GM12891 (cell line): ENCODE data around the gene NMS.

Experiments used
- PAX5 ChIP-seq: IDR thresholded peaks from 2 replicates; pipeline ENCODE4 v1.6.1; 2011; ENCODE audit warnings: low read length, moderate library complexity, mild to moderate bottlenecking; ENCODE audit not compliant: insufficient read depth, severe bottlenecking
- POLR2A ChIP-seq: IDR thresholded peaks from 2 replicates; pipeline ENCODE4 v1.6.1; 2011; ENCODE audit warnings: low read depth, low read length, control low read depth
- POLR2AphosphoS5 ChIP-seq: IDR thresholded peaks from 2 replicates; pipeline ENCODE4 v1.6.1; 2011; ENCODE audit warnings: low read depth, low read length, control low read depth
- POU2F2 ChIP-seq: IDR thresholded peaks from 2 replicates; pipeline ENCODE4 v1.6.1; 2011; ENCODE audit warnings: low read depth, mild to moderate bottlenecking, control low read depth, low read length, moderate library complexity
- SPI1 ChIP-seq: IDR thresholded peaks from 2 replicates; pipeline ENCODE4 v1.6.1; 2011; ENCODE audit warnings: low read depth, low read length, control low read depth
- TAF1 ChIP-seq: IDR thresholded peaks from 2 replicates; pipeline ENCODE4 v1.6.1; 2011; ENCODE audit warnings: low read depth, low read length, control low read depth

- no peak for TF ChIP-seq POLR2AphosphoS5
- no peak for TF ChIP-seq POLR2A
- no peak for TF ChIP-seq TAF1
- no peak for TF ChIP-seq SPI1
- TF ChIP-seq POU2F2: no peak
- no peak for TF ChIP-seq PAX5
Observed at GRCh38 chr2:100509066-100509465, 38.8 kb downstream of the NMS start.
